MM.1S (cell line): Measurements from ENCODE around the gene ZNF43.
"Not testable (repeated sequence)": the region's sequence is repeated elsewhere in the genome, so short reads cannot be mapped to it uniquely, and the experiment has no call there.

Experiments
- DNase-seq: peaks from one replicate; pipeline ENCODE4 v3.0.0-alpha.2; 2015
- H2AFZ ChIP-seq: fragments of 300-600 bp; sonication (generic); 2 replicates; pipeline ENCODE4 v1.6.0; 2016; ENCODE audit warnings: antibody characterized with exemption, low read length
- H3F3A ChIP-seq: fragments of 300-600 bp; sonication (generic); 2 replicates; pipeline ENCODE4 v1.6.1; 2016; ENCODE audit warnings: mild to moderate bottlenecking, antibody characterized with exemption, low read length, moderate library complexity, mixed read lengths; ENCODE audit not compliant: insufficient read depth
- H3K27ac ChIP-seq: fragments of 300-600 bp; sonication (generic); 2 replicates; pipeline ENCODE4 v1.5.1; 2016; ENCODE audit warnings: mild to moderate bottlenecking, low read length
- H3K27me3 ChIP-seq: fragments of 300-600 bp; sonication (generic); replicated peaks from 2 replicates; pipeline ENCODE4 v1.6.0; 2016; ENCODE audit warnings: low read length; ENCODE audit not compliant: insufficient read depth
- H3K36me3 ChIP-seq: fragments of 300-600 bp; sonication (generic); replicated peaks from 2 replicates; pipeline ENCODE4 v1.6.1; 2016; ENCODE audit warnings: mild to moderate bottlenecking, low read length, mixed read lengths; ENCODE audit not compliant: insufficient read depth
- H3K4me1 ChIP-seq: fragments of 300-600 bp; sonication (generic); 2 replicates; pipeline ENCODE4 v1.6.1; 2016; ENCODE audit warnings: low read length, mixed read lengths
- H3K4me2 ChIP-seq: fragments of 300-600 bp; sonication (generic); 2 replicates; pipeline ENCODE4 v1.6.0; 2016; ENCODE audit warnings: low read depth, low read length
- H3K4me3 ChIP-seq: fragments of 300-600 bp; sonication (generic); 2 replicates; pipeline ENCODE4 v1.5.1; 2016; ENCODE audit warnings: low read length, mixed read lengths
- H3K79me2 ChIP-seq: fragments of 300-600 bp; sonication (generic); 2 replicates; pipeline ENCODE4 v1.6.1; 2016; ENCODE audit warnings: mixed run types, low read length, mixed read lengths
- H3K9ac ChIP-seq: fragments of 300-600 bp; sonication (generic); 2 replicates; pipeline ENCODE4 v1.6.1; 2016; ENCODE audit warnings: low read length, mixed read lengths
- H3K9me2 ChIP-seq: fragments of 300-600 bp; sonication (generic); replicated peaks from 2 replicates; pipeline ENCODE4 v1.6.1; 2016; ENCODE audit warnings: mild to moderate bottlenecking, low read length, mixed read lengths; ENCODE audit not compliant: insufficient read depth
- H3K9me3 ChIP-seq: fragments of 300-600 bp; sonication (generic); replicated peaks from 2 replicates; pipeline ENCODE4 v1.6.1; 2016; ENCODE audit warnings: mild to moderate bottlenecking, low read length, mixed read lengths; ENCODE audit not compliant: insufficient read depth
- H4K20me1 ChIP-seq: fragments of 300-600 bp; sonication (generic); 2 replicates; pipeline ENCODE4 v1.6.1; 2016; ENCODE audit warnings: mild to moderate bottlenecking, low read length, moderate library complexity, mixed read lengths; ENCODE audit not compliant: insufficient read depth
- CTCF ChIP-seq: fragments of 300-600 bp; sonication (generic); IDR thresholded peaks from 2 replicates; pipeline ENCODE4 v1.5.1; 2016; ENCODE audit warnings: antibody characterized with exemption, low read length, mixed read lengths
- EZH2 ChIP-seq: fragments of 300-600 bp; sonication (generic); optimal IDR thresholded peaks from 2 replicates; pipeline ENCODE3; 2017; ENCODE audit warnings: low read depth, mild to moderate bottlenecking, antibody characterized with exemption, low read length, mixed read lengths
- EZH2phosphoT487 ChIP-seq: fragments of 300-600 bp; sonication (generic); IDR thresholded peaks from 2 replicates; pipeline ENCODE4 v1.6.1; 2018; ENCODE audit warnings: antibody characterized with exemption, low read length

ZNF43 gene

GRCh38 chr19:21789466-21790085, 46.4 kb downstream of the ZNF43 start:
- H3K4me3 ChIP-seq: no peak overlapping the region
- H3K9me2 ChIP-seq: no peaks in the 10 kb centered on the region
- no peaks in the 10 kb centered on the region for H3K79me2 ChIP-seq
- TF ChIP-seq EZH2: no peak
- no peak for TF ChIP-seq EZH2phosphoT487
- TF ChIP-seq CTCF: no peak
- no peak for DNase-seq
- no peaks in the 10 kb centered on the region for H3K4me1 ChIP-seq
- H3K27me3 ChIP-seq: no peaks in the 10 kb centered on the region
- H4K20me1 ChIP-seq: no peaks in the 10 kb centered on the region
- no peak overlapping the region for H3K4me2 ChIP-seq
- no peak overlapping the region for H2AFZ ChIP-seq
- H3K27ac ChIP-seq: no peak overlapping the region
- H3K9me3 ChIP-seq: no peaks in the 10 kb centered on the region
- no peaks in the 10 kb centered on the region for H3F3A ChIP-seq
- no peaks in the 10 kb centered on the region for H3K36me3 ChIP-seq
- no peak overlapping the region for H3K9ac ChIP-seq

- Histone ChIP-seq H3K9me2 (no peaks in the 10 kb centered on the region), H3K4me3 (no peak overlapping the region), H3K4me1 (no peaks in the 10 kb centered on the region), H3K36me3 (no peaks in the 10 kb centered on the region), H3K27me3 (no peaks in the 10 kb centered on the region), H3K4me2 (no peak overlapping the region), H3K79me2 (no peaks in the 10 kb centered on the region), H3K9me3 (no peaks in the 10 kb centered on the region), H3F3A (no peaks in the 10 kb centered on the region), H4K20me1 (no peaks in the 10 kb centered on the region), H2AFZ (no peak overlapping the region), H3K27ac (no peak overlapping the region), H3K9ac (no peak overlapping the region)
- TF ChIP-seq EZH2phosphoT487 (no peak), EZH2 (no peak), CTCF (no peak)
- no peak for DNase-seq
Measured at GRCh38 chr19:21786936-21787335, 49.0 kb downstream of the ZNF43 start.

GRCh38 chr19:21775792-21776191, 60.2 kb downstream of the ZNF43 start:
- H3K27me3 ChIP-seq, H4K20me1 ChIP-seq, H3K36me3 ChIP-seq, H3K79me2 ChIP-seq, H3F3A ChIP-seq, H2AFZ ChIP-seq, DNase-seq, H3K4me3 ChIP-seq, H3K27ac ChIP-seq, H3K9me3 ChIP-seq, H3K9me2 ChIP-seq, H3K9ac ChIP-seq, H3K4me1 ChIP-seq, H3K4me2 ChIP-seq: not testable (repeated sequence)

- Histone ChIP-seq H3K9me3 (no peaks in the 10 kb centered on the region), H3K9me2 (no peaks in the 10 kb centered on the region), H3K9ac (peak within 1 kb of the TSS; percentile 69), H3F3A (no peaks in the 10 kb centered on the region), H3K4me3 (peak within 1 kb of the TSS; percentile 77), H3K27ac (peak within 1 kb of the TSS; percentile 68; the same call in 1 of the 2 replicates), H3K79me2 (no peaks in the 10 kb centered on the region), H3K4me2 (peak within 1 kb of the TSS; percentile 59), H2AFZ (peak within 1 kb of the TSS; percentile 75), H3K36me3 (no peaks in the 10 kb centered on the region), H3K4me1 (no peaks in the 10 kb centered on the region), H4K20me1 (no peaks in the 10 kb centered on the region), H3K27me3 (no peaks in the 10 kb centered on the region)
- peak; percentile 83 for DNase-seq
- TF ChIP-seq EZH2: no peak
- TF ChIP-seq EZH2phosphoT487: no peak
- TF ChIP-seq CTCF: no peak
Measured at GRCh38 chr19:21767065-21767800, 68.7 kb downstream of the ZNF43 start, which contains the start of gene ZNF100. ZNF100 (minus strand) TSS chr19:21767579; CDS start chr19:21767429, 150 bp downstream.

GRCh38 chr19:21766705-21767064, 69.3 kb downstream of the ZNF43 start:
- Histone ChIP-seq H3K4me3 (peak overlapping the region; percentile 77), H3K9ac (peak overlapping the region; percentile 69; the same call in 1 of the 2 replicates)

More at GRCh38 chr19:21766705-21767064, 69.3 kb downstream of the ZNF43 start:
- peak overlapping the region; percentile 59 for H3K4me2 ChIP-seq
- not testable (repeated sequence) for H4K20me1 ChIP-seq, H3F3A ChIP-seq, DNase-seq, H3K9me2 ChIP-seq, H3K36me3 ChIP-seq, H3K9me3 ChIP-seq, H3K79me2 ChIP-seq, H3K4me1 ChIP-seq, H3K27me3 ChIP-seq
- H3K27ac ChIP-seq: peak overlapping the region; percentile 68; the same call in 1 of the 2 replicates
- peak overlapping the region; percentile 75 for H2AFZ ChIP-seq
